HG02588 (cell line): ENCODE results near the gene TRAF3.
"Not testable (repeated sequence)": the region's sequence is repeated elsewhere in the genome, so short reads cannot be mapped to it uniquely, and the experiment has no call there.

ENCODE experiments used
- ATAC-seq: cut with Tn5 transposase; IDR thresholded peaks from one replicate; pipeline ENCODE4 v1.9.1; 2021; ENCODE audit warnings: mild to moderate bottlenecking, moderate library complexity; ENCODE audit not compliant: unreplicated experiment

TRAF3 gene

GRCh38 chr14:102750376-102750775 lies 26.9 kb upstream of the TRAF3 start:
- no peak for ATAC-seq

- no peak for ATAC-seq
Observed at GRCh38 chr14:102751088-102751487, 26.2 kb upstream of the TRAF3 start.

DNA sequence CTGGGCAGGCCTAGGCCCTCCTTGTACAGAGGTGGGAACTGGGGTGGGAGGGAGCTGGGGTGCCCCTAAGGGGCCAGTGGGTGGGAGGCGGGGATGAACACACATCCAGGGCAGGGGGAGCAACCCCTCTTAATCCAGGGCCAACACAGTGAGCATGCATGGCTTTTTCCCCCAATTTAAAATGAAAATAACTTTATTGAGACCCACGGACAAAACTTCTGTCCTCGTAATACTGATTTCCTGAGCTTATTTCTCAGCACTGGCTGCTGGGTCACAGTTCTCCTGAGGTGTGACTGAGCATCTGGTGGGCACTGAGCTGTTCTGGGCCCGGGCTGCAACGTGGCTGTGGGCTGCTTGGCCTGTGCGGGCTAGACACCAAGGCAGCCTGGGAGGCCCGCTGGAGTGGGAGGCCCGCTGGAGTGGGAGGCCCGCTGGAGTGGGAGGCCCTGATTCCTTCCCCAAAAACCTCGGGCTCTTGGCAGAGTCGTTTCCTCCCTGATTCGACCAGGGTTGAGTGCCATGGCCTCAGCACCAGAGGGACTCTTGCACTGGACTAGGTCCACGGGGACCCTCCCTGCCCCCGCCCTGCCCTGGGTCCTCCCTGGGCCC lies 24.9 kb upstream of the TRAF3 start:
- no peak for ATAC-seq

GRCh38 chr14:102754370-102755262 lies 22.6 kb upstream of the TRAF3 start:
- no peak for ATAC-seq

DNA sequence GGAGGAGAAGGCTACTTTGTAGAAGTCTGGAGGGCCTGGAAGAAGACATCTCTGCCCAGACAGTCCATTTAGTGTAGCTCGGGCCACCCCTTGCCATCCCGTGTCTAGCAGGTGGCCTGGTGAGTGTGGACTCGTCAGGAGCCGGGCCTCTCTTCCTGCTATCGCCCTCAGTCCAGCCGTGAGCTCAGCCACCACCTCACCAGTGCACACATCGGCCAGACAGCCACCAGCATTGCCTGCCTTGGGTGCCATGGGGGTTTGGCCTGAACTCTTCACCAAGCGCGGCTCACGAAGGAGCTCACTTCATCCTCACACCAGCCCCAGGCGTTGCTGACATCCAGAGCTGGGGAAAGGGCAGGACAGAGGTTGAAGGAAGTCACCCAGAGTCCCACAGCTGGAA lies 19.6 kb upstream of the TRAF3 start:
- no peak for ATAC-seq

DNA sequence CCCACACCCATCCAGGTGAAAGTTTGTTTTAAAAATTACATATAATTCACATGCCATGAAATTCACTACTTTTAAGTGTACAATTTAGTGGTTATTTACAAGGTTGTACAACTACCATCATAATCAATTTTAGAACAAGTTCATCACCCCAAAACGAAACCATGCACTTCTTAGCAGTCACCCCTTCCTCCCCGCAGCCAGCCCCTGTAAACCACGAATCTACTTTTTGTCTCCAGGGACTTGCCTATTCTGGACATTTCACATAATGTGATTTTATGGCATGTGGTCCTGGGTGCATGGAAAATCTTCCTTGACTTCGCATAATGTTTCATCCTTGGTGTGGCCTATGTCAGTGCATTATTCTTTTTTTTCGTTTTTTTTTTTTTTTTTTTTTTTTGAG lies 19.2 kb upstream of the TRAF3 start:
- no peak for ATAC-seq

DNA sequence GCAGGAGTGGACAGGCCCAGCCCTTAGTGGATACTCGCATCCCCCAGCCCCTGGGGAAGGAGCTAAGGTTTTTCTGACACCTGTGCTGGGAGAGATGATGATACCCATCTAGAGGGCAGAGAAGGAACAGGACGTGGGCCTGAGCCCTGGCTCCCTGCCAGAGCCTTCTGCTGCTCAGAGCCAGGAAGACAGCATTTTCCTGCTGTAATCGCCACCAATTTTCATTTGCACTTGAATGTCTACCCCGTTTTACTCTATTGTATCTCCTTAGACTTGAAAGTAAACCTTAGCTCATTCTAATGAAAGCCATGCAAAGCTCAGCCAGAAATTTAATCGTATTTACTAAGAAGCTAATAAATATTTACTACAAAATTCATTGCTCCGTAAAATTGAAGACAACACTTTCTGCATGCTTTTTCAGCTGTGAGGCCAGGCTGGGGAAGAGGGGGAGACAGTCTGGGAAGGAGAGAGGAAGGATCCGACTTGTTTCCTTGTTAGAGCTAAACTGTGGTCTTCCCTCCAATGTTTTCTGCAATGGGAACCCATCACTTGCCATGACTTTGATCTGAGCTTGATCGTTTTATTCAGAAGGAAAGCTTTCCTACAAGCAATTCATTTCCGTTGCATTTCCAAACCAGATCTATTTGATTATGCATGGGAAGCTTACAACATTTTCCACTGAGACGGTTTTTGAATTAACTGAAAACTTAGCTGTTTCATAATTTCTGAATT lies 17.6 kb upstream of the TRAF3 start:
- ATAC-seq, result no peak

DNA sequence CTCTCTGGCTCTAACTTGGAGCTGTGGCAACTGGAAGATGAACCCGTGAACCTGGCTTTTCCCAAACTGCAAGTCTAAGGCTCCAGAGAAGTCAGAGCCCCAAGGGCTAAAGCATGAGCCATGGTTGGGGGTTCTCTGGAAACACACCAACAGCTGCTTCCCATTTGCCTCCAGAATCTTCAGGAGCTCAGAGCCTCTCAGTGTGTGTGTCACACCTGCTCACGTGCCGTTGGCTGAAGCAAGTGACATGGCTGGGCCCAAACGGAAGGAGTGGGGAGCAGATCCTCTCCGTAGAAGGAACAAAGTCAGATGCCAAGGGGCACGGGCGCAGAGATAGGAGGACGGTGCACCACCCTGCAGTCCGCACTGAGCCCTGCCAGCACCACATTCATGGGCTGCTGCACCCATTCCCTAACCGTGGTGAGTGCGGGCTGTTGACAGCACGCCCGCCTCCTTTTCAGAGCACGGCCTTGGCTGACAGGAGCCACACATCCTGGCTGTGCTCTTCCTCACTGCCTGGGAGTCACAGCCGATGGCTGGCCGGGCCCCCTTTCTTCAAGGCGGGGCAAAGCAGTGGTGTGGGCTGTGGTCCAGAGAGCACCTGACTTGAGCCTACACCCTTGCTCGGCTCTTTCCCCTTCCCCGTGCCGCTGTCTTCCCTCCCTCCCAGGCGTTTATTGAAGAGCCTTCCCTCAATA lies 16.6 kb upstream of the TRAF3 start:
- no peak for ATAC-seq

- ATAC-seq, result no peak
Observed at GRCh38 chr14:102761206-102761605, 16.0 kb upstream of the TRAF3 start.

- peak; percentile 62 for ATAC-seq
Observed at GRCh38 chr14:102764220-102764671, 13.0 kb upstream of the TRAF3 start.

- ATAC-seq, result not testable (repeated sequence)
Observed at GRCh38 chr14:102765770-102766169, 11.5 kb upstream of the TRAF3 start.

DNA sequence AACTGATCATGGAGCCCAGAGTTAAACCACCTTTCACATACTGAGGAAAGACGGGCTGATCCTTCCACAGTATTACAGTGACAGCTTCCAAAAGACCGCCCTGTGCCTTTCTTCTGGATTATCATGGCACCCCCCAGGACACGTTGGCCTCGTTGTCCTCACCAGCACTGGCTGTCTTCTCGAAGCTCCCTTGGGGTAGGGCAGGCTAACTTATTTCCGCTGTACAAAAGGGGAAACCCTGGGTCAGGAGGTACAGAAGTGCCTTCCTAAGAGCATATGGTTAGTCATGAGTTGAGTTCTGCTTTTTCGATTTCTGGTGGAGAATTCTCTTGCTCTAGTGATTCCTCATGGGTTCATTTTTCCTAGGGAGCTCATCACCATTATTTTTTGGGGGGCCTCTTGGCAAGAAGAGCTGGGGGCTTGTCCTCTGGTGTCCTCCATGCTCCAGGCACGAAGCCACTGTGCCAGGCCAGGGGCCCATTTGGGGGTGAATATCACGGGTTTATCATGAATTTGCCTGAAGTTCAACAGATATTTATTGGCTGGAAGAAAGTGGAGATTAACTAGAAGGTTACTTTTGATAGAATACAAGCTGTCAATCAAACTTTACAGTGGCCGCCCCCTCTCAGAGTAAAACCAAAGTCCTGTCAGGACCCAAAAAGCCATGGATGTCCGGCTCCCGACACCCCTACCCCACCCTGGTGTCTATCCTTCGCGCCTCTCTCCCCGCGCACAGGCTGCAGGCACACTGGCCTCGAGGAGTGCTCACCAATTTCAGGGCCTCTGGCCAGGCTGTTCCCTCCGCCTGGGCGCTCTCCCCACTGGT lies 8.8 kb upstream of the TRAF3 start:
- no peak for ATAC-seq

GRCh38 chr14:102769049-102769327 lies 8.3 kb upstream of the TRAF3 start:
- ATAC-seq, result no peak

- ATAC-seq, result no peak
Observed at GRCh38 chr14:102770147-102771123, 6.8 kb upstream of the TRAF3 start.

GRCh38 chr14:102771144-102771543 lies 6.1 kb upstream of the TRAF3 start:
- ATAC-seq, result no peak

DNA sequence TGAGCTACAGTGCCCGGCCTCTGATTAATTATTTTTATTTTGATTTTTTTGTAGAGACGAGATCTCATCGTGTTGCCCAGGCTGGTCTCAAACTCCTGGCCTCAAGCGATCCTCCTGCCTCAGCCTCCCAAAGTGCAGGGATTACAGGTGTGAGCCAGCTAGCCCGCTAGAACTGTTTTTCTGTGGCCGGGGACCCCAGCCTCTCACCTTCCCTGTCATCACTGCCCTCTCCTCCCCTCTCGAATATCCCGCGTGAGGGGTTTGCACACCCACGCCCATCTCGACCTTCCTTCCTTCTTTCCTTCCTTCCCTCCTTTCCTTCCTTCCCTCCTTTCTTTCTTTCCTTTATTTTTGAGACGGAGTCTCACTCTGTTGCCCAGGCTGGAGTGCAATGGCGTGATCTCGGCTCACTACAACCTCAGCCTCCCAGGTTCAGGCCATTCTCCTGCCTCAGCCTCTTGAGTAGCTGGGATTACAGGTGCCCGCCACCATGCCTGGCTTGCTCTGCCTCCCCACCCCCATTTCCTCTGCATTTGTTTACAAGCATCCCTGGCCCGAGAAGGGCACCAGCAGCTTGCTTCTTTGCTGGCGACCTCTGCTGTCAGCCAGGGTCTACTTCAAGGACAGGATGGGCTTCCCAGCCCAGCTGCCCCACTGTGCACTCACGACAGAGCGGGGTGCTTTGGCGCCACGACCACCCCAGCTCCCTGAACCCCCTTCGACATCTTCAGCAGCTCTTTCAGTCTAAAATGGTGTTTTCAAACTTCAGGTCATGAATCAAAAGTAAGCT lies 4.3 kb upstream of the TRAF3 start:
- no peak for ATAC-seq

- no peak for ATAC-seq
Observed at GRCh38 chr14:102774391-102775153, 2.7 kb upstream of the TRAF3 start.
